Endothelial cell of umbilical vein (primary cell): ENCODE measurements around the gene USP12.

ENCODE experiments used
- EZH2 ChIP-seq: IDR thresholded peaks from 2 replicates; pipeline ENCODE4 v1.6.1; 2012; ENCODE audit warnings: borderline replicate concordance, low read depth, mild to moderate bottlenecking, moderate library complexity, low read length, inconsistent platforms; ENCODE audit not compliant: severe bottlenecking
- GATA2 ChIP-seq: IDR thresholded peaks from 2 replicates; pipeline ENCODE4 v1.7.0; 2011; ENCODE audit warnings: low read depth, mild to moderate bottlenecking, moderate library complexity, mixed read lengths, low read length; ENCODE audit not compliant: insufficient read length, insufficient read depth
- JUN ChIP-seq: IDR thresholded peaks from 2 replicates; pipeline ENCODE4 v1.6.1; 2011; ENCODE audit warnings: borderline replicate concordance, low read depth; ENCODE audit not compliant: insufficient read length, insufficient read depth
- MYC ChIP-seq: IDR thresholded peaks from one replicate; pipeline ENCODE4 v1.6.1; 2011; ENCODE audit warnings: mild to moderate bottlenecking, low read depth, low read length
- POLR2A ChIP-seq: IDR thresholded peaks from 2 replicates; pipeline ENCODE4 v1.6.1; 2012; ENCODE audit warnings: low read depth, mild to moderate bottlenecking, control low read depth, low read length
- POLR2AphosphoS5 ChIP-seq: IDR thresholded peaks from 2 replicates; pipeline ENCODE4 v1.6.1; 2012; ENCODE audit warnings: low read depth, mild to moderate bottlenecking, control low read depth, low read length, moderate library complexity; ENCODE audit not compliant: insufficient read depth
- TF ChIP-seq, protein P1 (sequence below), 2 donors: IDR thresholded peaks; 1 replicate in 1 of 2; 2 replicates in 1 of 2; pipeline ENCODE4 v1.5.1; 2011; ENCODE audit warnings: low read length in 2 of 2, mild to moderate bottlenecking in 2 of 2, moderate library complexity in 2 of 2, control low read depth in 1 of 2, inconsistent platforms in 1 of 2, low read depth in 1 of 2; ENCODE audit not compliant: insufficient read depth in 1 of 2; ENCODE audit errors: extremely low read depth in 1 of 2
- TF ChIP-seq, protein P2 (sequence below): IDR thresholded peaks from 2 replicates; pipeline ENCODE4 v1.6.1; 2011; ENCODE audit not compliant: insufficient read depth, insufficient read length

- TF ChIP-seq, protein P1, sequence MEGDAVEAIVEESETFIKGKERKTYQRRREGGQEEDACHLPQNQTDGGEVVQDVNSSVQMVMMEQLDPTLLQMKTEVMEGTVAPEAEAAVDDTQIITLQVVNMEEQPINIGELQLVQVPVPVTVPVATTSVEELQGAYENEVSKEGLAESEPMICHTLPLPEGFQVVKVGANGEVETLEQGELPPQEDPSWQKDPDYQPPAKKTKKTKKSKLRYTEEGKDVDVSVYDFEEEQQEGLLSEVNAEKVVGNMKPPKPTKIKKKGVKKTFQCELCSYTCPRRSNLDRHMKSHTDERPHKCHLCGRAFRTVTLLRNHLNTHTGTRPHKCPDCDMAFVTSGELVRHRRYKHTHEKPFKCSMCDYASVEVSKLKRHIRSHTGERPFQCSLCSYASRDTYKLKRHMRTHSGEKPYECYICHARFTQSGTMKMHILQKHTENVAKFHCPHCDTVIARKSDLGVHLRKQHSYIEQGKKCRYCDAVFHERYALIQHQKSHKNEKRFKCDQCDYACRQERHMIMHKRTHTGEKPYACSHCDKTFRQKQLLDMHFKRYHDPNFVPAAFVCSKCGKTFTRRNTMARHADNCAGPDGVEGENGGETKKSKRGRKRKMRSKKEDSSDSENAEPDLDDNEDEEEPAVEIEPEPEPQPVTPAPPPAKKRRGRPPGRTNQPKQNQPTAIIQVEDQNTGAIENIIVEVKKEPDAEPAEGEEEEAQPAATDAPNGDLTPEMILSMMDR (IDR thresholded peaks at IDR 0.05; ENCODE audit: extremely low read depth in 1 of 2, insufficient read depth in 1 of 2, low read depth in 1 of 2, low read length in 2 of 2): no peak
- TF ChIP-seq POLR2AphosphoS5: no peak
- TF ChIP-seq POLR2A: no peak
- TF ChIP-seq EZH2: no peak
- no peak for TF ChIP-seq GATA2
- no peak for TF ChIP-seq MYC
- TF ChIP-seq JUN: no peak
- TF ChIP-seq, protein P2, sequence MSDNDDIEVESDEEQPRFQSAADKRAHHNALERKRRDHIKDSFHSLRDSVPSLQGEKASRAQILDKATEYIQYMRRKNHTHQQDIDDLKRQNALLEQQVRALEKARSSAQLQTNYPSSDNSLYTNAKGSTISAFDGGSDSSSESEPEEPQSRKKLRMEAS: no peak
Measured at GRCh38 chr13:27158335-27158734, 13.3 kb downstream of the USP12 start.
